Measurements from ENCODE around the gene BICRAL.
"Not testable (repeated sequence)": the region's sequence is repeated elsewhere in the genome, so short reads cannot be mapped to it uniquely, and the experiment has no call there.

- not testable (repeated sequence) for TF ChIP-seq CTCF, POLR2A, POLR2AphosphoS5 (IDR thresholded peaks at IDR 0.05)
Observed at GRCh38 chr6:42774821-42775487, 6.9 kb upstream of the BICRAL start.

All from prostate gland (tissue), 2 donors.